Ishikawa (cell line): Measurements from ENCODE around the gene CFAP57.

Experiments used
- EP300 ChIP-seq: IDR thresholded peaks from 2 replicates; pipeline ENCODE4 v1.6.1; 2012; ENCODE audit warnings: borderline replicate concordance
- NFIC ChIP-seq: IDR thresholded peaks from 2 replicates; pipeline ENCODE4 v1.6.1; 2012
- RAD21 ChIP-seq: IDR thresholded peaks from 2 replicates; pipeline ENCODE4 v1.6.1; 2012; ENCODE audit warnings: low read depth
- TAF1 ChIP-seq: IDR thresholded peaks from 2 replicates; pipeline ENCODE4 v1.6.1; 2012; ENCODE audit warnings: low read depth, mild to moderate bottlenecking
- ZBTB7A ChIP-seq: IDR thresholded peaks from 2 replicates; pipeline ENCODE4 v1.6.1; 2012; ENCODE audit warnings: low read depth
- TF ChIP-seq, protein P1 (sequence below): IDR thresholded peaks from 2 replicates; pipeline ENCODE4 v1.6.1; 2012; ENCODE audit warnings: low read depth, mild to moderate bottlenecking
- TF ChIP-seq, protein P2 (sequence below): IDR thresholded peaks from 2 replicates; pipeline ENCODE4 v1.6.1; 2012
- TF ChIP-seq, protein P3 (sequence below): IDR thresholded peaks from 2 replicates; pipeline ENCODE4 v1.6.1; 2012

DNA sequence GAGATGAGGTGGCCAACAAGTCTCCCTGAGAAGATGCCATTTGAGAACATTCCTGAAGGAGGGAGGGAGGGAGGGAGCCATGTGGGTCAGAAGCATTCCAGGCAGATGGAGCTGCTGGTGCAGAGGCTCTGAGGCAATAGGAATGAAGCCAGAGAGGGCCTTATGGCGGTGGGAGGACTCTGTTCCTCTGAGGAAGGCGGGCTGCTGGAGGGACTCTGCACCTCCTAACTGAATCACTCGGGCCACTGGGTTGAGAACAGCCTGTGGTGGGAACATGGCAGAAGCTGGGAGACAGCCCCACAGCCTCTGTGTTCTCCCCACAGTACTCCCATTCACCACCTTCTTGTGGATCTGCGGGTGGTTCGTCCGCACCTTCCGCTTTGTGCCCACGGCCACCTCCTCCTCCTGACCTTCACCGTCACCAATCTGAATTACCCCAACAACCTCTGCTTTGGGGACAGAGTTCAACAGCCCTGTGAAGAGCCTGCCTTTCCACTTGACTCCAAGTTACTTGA is 95.2 kb downstream of the CFAP57 start:
- TF ChIP-seq NFIC = no peak
- no peak for TF ChIP-seq EP300
- TF ChIP-seq RAD21 = no peak
- TF ChIP-seq, protein P1, sequence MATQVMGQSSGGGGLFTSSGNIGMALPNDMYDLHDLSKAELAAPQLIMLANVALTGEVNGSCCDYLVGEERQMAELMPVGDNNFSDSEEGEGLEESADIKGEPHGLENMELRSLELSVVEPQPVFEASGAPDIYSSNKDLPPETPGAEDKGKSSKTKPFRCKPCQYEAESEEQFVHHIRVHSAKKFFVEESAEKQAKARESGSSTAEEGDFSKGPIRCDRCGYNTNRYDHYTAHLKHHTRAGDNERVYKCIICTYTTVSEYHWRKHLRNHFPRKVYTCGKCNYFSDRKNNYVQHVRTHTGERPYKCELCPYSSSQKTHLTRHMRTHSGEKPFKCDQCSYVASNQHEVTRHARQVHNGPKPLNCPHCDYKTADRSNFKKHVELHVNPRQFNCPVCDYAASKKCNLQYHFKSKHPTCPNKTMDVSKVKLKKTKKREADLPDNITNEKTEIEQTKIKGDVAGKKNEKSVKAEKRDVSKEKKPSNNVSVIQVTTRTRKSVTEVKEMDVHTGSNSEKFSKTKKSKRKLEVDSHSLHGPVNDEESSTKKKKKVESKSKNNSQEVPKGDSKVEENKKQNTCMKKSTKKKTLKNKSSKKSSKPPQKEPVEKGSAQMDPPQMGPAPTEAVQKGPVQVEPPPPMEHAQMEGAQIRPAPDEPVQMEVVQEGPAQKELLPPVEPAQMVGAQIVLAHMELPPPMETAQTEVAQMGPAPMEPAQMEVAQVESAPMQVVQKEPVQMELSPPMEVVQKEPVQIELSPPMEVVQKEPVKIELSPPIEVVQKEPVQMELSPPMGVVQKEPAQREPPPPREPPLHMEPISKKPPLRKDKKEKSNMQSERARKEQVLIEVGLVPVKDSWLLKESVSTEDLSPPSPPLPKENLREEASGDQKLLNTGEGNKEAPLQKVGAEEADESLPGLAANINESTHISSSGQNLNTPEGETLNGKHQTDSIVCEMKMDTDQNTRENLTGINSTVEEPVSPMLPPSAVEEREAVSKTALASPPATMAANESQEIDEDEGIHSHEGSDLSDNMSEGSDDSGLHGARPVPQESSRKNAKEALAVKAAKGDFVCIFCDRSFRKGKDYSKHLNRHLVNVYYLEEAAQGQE = no peak
- TF ChIP-seq, protein P2, sequence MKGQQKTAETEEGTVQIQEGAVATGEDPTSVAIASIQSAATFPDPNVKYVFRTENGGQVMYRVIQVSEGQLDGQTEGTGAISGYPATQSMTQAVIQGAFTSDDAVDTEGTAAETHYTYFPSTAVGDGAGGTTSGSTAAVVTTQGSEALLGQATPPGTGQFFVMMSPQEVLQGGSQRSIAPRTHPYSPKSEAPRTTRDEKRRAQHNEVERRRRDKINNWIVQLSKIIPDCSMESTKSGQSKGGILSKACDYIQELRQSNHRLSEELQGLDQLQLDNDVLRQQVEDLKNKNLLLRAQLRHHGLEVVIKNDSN = no peak
- TF ChIP-seq, protein P3, sequence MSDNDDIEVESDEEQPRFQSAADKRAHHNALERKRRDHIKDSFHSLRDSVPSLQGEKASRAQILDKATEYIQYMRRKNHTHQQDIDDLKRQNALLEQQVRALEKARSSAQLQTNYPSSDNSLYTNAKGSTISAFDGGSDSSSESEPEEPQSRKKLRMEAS = no peak
- TF ChIP-seq TAF1 = no peak
- no peak for TF ChIP-seq ZBTB7A
